HG03571 (cell line): ENCODE results near the gene MYORG.

Experiments used
- ATAC-seq: cut with Tn5 transposase; IDR thresholded peaks from one replicate; pipeline ENCODE4 v1.9.1; 2021; ENCODE audit not compliant: unreplicated experiment

MYORG gene

DNA sequence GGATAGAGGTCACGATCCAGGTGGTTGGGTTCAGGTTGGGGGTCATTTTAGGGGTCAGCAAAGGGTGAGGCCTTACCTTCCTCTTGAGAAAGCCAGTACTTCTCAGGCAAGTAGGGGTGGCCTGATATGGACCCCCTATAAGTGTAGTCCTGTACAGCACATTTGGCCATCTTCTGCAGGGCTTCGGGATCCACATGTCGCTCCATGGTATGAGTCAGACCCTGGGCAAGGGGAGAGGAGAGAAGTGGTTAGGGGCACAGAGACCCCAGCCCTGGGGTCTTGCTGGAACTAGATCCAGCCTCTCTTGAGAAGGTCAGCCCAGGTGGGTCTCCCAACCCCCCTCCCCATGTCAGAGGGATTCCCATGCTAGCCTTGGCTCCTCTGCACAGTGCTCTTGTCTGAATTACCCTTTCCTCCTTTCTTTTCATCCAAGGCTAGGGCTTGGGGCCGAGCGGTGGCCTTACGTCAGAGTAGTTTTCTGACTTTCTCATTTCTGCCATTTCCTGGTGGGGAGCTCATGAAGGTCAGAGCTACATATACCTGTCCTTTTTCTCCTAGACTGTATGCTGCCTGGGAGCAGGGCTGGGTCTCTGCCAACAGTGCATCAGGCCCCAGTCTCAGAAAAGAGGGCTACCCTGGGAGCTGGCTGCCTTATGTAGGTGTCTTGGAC is 9.0 kb upstream of the MYORG start:
- ATAC-seq = no peak

DNA sequence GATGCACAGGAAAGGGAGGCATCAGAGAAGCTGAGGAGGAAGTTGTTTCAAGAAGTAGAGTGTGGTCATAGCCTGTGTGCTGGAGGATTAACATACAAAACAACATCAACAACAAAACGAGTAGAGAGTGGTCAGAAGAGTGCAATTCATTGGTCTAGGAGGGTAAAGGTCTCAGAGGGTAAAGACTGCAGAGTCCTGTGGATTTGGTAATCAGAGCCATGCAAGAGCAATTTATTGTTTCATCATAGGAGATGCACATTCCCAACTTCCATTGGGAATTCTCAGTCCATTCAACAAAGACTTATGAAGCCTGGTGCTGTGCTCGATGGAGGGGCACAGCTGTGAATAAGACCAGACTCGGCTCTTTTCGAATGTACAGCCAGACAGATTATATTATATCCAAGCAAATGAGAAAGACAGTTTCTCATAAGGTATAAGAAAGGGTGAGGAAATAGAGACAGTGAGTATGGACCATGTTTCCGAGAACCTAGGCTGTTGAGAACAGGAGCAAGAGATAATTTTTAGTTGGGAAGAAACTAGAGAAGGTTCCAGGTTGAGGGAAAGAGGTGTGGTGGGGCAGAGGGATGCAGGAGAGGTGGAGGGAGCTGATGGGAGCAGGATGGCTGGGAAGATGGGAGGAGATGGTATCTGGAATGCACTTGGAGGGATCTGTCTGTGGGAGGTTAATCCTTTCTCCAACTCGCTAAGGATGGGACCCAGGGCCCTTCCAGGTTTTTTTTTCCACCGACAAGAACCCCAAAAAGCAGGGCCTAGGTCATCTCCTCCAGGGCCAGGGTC is 7.9 kb upstream of the MYORG start:
- ATAC-seq = no peak

- ATAC-seq = no peak
Observed at GRCh38 chr9:34383904-34384303, 7.2 kb upstream of the MYORG start.

DNA sequence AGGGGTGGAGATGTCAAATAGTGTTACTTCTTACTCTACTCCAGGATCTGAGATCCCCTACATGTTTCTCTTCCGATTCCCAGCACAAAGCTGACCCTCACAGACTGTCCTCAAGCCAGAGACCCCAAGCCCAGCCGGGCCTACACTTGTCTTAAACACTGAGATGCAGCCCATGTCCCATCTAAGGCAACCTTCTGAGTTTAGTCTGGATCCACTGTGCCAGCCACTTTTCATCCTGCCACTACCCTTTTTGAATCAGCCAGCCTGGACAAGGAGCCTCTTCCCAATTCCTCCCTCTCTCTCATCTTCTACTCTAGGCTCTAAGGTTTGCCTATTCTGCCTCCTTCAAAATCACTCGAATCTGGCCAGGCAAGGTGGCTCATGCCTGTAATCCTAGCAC is 6.2 kb upstream of the MYORG start:
- no peak for ATAC-seq

GRCh38 chr9:34382054-34382453 is 5.4 kb upstream of the MYORG start:
- ATAC-seq = no peak

DNA sequence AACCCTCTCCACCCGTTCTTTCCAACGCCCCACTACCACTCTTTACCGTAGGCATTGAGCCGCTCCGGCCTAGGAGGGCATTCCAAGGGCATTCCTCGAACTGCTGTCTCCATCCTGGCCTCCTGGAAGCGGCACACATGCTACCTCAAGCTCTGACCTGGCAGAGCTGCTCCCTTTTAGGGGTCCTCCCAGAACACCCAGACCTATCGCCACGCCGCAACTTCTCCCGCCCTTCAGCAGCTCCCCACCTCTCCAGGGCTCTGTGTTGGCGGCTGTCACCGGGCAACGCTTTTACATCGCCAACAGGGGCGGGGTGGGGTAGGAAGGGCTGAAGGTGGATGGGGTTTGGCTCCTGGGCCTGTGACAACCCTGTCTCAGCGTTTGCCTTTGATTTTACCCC is 4.6 kb upstream of the MYORG start:
- ATAC-seq = no peak

- peak; percentile 33 for ATAC-seq
Observed at GRCh38 chr9:34380511-34381315, 4.0 kb upstream of the MYORG start.

GRCh38 chr9:34380034-34380510 is 3.4 kb upstream of the MYORG start:
- no peak for ATAC-seq

DNA sequence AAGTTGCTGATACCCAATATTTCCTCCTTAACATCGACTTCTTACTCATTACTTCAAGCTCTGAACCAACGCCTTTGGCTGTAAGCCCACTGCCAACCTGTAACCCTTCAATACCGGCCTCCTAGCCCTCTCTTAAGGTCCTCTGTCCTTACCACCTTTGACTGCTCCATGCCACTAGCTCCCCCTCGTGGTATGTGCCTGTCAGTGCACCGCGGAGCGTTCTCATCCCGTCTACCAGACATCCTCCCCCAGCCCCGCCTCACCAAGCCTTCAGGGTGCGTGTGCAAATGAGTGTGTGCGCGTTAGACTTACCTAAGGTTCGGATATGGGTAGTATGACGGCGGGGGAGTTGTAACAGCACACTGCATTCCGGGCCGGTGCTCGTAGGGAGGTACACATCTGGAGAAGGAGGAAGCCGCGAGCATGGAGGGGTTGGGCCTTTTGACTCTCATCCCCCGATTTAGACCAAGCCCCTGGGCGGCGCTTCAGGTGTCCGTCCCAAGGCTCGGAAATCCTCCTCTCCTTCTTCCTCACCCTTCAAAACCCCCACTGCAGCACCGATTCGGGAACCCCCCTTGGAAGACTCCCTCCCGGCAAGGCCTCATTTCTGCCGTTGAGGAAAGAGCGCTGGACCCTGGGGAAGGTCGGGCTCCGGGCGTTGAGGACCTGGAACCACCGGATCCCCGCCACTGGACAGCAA is 2.8 kb upstream of the MYORG start:
- ATAC-seq = no peak

DNA sequence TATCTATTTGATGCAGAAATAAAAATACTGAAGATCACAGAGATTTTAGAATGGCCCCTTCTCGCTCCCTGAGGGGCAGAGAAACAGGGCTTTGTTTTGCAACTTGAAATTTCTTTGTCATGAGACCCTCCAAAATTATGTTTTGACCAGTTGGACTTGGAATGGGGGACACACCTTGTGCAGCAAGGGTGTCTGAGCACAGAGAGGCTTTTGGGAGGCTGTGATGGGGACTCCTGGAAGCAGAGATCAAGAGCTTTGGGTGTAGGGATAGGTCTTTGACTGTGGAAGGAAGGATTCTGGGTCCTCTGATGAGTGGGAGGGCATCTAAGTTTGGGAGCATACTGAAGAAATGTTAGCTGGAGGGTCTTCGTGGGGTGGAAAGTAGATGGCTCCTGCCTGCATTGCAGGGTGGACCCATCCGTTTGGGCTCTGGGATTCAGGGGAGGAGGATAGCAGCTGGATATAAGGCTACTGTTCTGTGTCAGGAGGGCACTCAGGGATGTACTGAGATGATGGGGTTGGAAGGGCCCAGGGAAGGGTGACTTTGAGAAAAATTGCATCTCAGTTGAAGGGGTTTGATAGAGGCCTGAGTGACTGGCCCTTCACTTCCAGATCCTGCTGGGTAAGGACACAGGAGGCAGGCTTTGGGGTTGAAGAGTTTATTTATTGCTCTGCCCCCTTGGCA is 1.8 kb upstream of the MYORG start:
- ATAC-seq = no peak

GRCh38 chr9:34377404-34377746 is 677 bp upstream of the MYORG start:
- ATAC-seq = no peak

DNA sequence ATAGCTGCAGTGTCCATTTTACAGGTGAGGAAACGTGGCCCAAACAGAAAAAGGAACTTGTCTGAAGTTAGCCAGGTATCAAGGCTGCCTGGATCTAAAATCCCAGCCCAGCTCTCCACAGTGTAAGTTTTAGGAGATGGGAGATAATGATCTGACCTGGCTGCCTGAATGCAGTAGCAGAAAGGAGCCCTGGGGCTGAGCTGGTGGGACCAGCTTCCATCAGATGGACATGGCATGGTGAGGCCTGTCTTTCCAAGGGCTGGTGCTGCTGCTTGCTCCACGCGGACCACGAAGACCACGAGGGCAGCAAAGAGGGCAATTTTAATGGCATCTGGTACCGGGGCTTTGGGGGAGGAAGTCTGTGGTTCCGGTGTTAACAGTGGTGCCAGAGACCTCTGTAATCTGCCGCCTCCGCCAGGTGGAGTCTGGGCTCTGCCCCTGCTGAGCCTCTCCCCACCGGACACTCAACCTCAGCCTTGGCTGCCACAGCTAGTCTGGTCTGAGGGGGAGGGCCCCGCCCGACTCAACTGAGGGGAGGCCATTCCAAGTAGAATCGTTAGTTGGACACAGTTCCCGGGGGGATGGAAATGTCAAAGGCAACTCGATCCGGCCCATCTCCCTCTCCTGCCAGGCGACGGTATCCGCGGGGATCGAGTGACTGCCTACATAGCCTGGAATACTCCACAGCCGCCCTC is 650 bp downstream of the MYORG start:
- ATAC-seq = no peak

DNA sequence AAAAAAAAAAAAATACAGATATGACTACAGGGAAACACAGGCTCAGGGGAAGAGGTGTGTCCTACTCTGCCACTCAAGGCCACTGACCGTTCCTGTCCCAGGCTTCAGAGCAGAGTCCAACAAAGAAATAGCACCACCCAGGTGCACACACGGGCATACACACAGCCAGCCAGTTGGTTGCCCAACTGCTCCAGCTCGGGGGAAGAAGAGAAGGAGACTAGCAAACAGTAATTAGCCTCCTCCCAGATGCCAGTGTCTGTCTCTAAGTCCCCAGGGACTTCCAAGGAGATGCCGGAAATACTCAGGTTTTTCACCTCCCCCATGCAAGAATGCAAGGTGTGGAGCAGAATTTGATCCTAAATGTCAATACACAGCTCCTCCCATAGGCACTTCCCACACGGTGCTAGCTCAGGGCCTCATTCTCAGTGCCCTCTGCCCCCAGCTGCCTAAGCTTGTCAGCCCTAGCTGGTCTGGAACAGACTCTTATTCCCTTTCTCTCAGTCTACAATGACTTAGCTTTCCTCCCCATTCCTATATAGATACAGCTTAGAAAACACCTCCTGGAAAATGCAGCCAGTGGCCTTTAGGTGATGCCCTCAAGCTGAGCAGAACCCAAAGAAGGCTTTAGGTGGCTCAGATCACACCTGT is 1.7 kb downstream of the MYORG start:
- ATAC-seq = no peak

DNA sequence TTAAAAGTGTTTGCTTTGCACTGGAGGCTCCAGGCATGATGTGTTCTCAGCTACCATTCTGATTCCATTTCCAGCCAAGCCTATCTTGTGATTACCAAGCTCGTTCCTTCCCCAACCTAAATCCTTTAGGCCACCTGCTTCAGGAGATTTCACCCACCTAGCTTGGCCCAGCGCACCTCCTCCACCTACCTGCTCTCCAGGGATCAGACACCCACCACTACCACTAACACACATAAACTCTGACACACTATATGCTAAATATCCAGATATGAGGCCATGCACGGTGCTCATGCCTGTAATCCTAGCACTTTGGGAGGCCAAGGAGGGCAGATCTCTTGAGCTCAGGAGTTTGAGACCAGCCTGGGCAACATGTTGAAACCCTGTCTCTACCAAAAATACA is 2.4 kb downstream of the MYORG start:
- no peak for ATAC-seq

- ATAC-seq = no peak
Observed at GRCh38 chr9:34373749-34374148, 2.9 kb downstream of the MYORG start.

DNA sequence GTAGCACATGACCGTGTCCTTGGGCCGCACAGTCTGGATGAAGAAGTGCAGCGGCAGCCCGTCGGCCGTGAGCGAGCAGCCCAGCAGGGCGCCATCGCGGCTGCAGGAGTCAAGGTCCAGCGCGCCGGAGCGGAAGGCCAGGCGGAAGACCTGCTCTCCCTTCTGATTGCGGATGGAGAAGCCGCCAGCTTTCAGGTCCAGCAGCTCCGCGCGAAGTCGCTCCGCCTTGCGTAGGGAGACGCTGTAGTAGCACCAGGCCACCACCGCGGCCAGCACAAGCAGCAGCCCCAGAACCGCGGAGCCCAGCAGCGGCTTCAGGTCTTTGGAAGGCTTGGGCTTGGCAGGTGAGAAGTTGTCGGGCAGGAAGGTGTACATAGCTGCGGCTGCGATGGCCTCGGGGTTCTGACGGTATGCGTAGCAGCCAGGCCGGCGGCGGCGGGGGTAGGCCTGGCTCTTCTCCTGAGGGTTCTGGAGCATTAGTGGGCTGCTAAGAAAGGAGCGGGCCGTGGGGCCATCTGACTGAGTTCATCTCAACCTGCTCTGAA is 4.2 kb downstream of the MYORG start:
- no peak for ATAC-seq

DNA sequence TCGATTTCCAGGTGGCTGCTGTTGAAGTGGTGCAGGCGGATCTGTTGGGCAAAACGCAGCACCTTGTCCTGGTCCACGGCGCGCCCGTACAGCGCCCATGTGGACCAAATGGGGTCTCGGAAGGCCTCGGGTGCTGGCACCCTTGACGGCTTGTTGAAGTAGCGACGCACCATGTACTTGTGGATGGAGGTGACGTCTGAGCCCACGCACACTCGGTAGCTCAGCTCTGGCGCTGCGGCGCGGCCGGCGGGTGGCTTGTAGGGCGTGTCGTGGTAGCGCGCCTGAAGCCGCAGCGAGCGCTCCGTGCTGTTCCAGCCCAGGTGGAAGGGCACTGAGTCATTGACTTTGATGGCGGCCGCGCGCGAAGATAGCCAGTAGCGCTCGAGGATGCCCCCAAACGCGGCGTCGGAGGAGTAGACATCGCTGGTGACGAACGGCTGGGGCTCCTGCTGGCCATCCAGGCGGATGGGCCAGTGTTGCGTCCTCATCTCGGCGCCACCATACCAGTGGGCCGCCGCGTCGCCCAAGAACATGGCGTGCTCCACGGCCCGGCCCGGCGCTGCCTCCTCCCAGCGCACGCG is 4.7 kb downstream of the MYORG start:
- ATAC-seq = no peak

GRCh38 chr9:34370970-34371880 is 5.5 kb downstream of the MYORG start:
- ATAC-seq = no peak
